ENCODE results near the gene TPR.

Gene TPR

GRCh38 chr1:186289943-186290545 is 85.0 kb downstream of the TPR start:
- no peak for DNase-seq

- no peak for DNase-seq
Observed at GRCh38 chr1:186286615-186287315, 88.3 kb downstream of the TPR start.

GRCh38 chr1:186283374-186283773 is 91.7 kb downstream of the TPR start:
- DNase-seq = no peak

- DNase-seq = no peak
Observed at GRCh38 chr1:186282466-186282865, 92.6 kb downstream of the TPR start.

- no peak for DNase-seq
Observed at GRCh38 chr1:186275822-186276221, 99.2 kb downstream of the TPR start.

GRCh38 chr1:186272486-186272885 is 102.6 kb downstream of the TPR start:
- DNase-seq = no peak

- no peak for DNase-seq
Observed at GRCh38 chr1:186271032-186271431, 104.0 kb downstream of the TPR start.
